ENCODE data around the gene COL21A1.

The COL21A1 gene

GRCh38 chr6:56187686-56188085 is 59.7 kb downstream of the COL21A1 start:
- DNase-seq (ENCODE audit: low spot score), result no peak

- DNase-seq (ENCODE audit: low spot score), result no peak
Measured at GRCh38 chr6:56176741-56177140, 70.6 kb downstream of the COL21A1 start.

- DNase-seq (ENCODE audit: low spot score), result no peak
Measured at GRCh38 chr6:56173228-56173627, 74.2 kb downstream of the COL21A1 start.

- DNase-seq (ENCODE audit: low spot score), result no peak
Measured at GRCh38 chr6:56172144-56172543, 75.2 kb downstream of the COL21A1 start.

- no peak for DNase-seq (ENCODE audit: low spot score)
Measured at GRCh38 chr6:56169366-56169765, 78.0 kb downstream of the COL21A1 start.

GRCh38 chr6:56168596-56168995 is 78.8 kb downstream of the COL21A1 start:
- DNase-seq (ENCODE audit: low spot score), result no peak

- no peak for DNase-seq (ENCODE audit: low spot score)
Measured at GRCh38 chr6:56162081-56162480, 85.3 kb downstream of the COL21A1 start.

GRCh38 chr6:56160489-56160888 is 86.9 kb downstream of the COL21A1 start:
- no peak for DNase-seq (ENCODE audit: low spot score)

GRCh38 chr6:56158571-56158970 is 88.8 kb downstream of the COL21A1 start:
- no peak for DNase-seq (ENCODE audit: low spot score)

- no peak for DNase-seq (ENCODE audit: low spot score)
Measured at GRCh38 chr6:56156643-56157042, 90.7 kb downstream of the COL21A1 start.

- DNase-seq (ENCODE audit: low spot score), result no peak
Measured at GRCh38 chr6:56155634-56156141, 91.7 kb downstream of the COL21A1 start.

GRCh38 chr6:56154076-56154475 is 93.3 kb downstream of the COL21A1 start:
- no peak for DNase-seq (ENCODE audit: low spot score)

GRCh38 chr6:56152611-56153010 is 94.8 kb downstream of the COL21A1 start:
- no peak for DNase-seq (ENCODE audit: low spot score)

GRCh38 chr6:56151609-56152224 is 95.7 kb downstream of the COL21A1 start:
- DNase-seq (ENCODE audit: low spot score), result no peak

GRCh38 chr6:56148488-56149186 is 98.7 kb downstream of the COL21A1 start:
- DNase-seq (ENCODE audit: low spot score), result peak; percentile 14

GRCh38 chr6:56147766-56148165 is 99.6 kb downstream of the COL21A1 start:
- no peak for DNase-seq (ENCODE audit: low spot score)

- DNase-seq (ENCODE audit: low spot score), result no peak
Measured at GRCh38 chr6:56146086-56146485, 101.3 kb downstream of the COL21A1 start.

GRCh38 chr6:56145616-56146015 is 101.8 kb downstream of the COL21A1 start:
- no peak for DNase-seq (ENCODE audit: low spot score)

- DNase-seq (ENCODE audit: low spot score), result no peak
Measured at GRCh38 chr6:56144538-56145324, 102.6 kb downstream of the COL21A1 start.

- DNase-seq (ENCODE audit: low spot score), result no peak
Measured at GRCh38 chr6:56143796-56144195, 103.6 kb downstream of the COL21A1 start.

- no peak for DNase-seq (ENCODE audit: low spot score)
Measured at GRCh38 chr6:56140090-56140489, 107.3 kb downstream of the COL21A1 start.

- DNase-seq (ENCODE audit: low spot score), result no peak
Measured at GRCh38 chr6:56115715-56116114, 131.7 kb downstream of the COL21A1 start.

- no peak for DNase-seq (ENCODE audit: low spot score)
Measured at GRCh38 chr6:56109149-56109548, 138.2 kb downstream of the COL21A1 start.
